GM18526 (cell line): ENCODE measurements around the gene HRNR.

ENCODE experiments used
- POLR2A ChIP-seq: IDR thresholded peaks from 3 replicates; pipeline ENCODE4 v1.6.1; 2011; ENCODE audit not compliant: insufficient read length; ENCODE audit errors: extremely low read depth

The HRNR gene

DNA sequence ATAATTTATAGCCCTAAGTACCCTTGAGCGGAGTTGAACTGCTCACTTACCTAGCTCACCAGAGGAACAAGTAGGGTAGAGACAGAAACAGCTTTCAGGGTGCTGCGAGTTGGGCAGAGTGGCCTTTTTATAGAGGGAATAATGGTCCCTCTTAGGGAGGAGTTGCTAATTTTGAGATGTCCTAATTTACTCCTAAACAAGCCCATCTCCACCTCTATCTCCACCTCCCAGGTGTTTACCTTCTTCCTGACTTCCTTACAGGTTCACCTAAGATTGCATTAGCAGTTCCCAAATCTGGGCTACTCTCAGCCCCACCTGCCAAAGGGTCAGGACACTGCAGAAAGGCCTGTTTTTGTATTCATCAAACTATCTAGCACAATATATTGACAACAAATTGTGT is at the start of gene HRNR:
TSS of gene HRNR (minus strand) at position 101 of the 400 bp plus-strand sequence. CDS start 940 bp downstream, outside the sequence.
- TF ChIP-seq POLR2A: no peak

DNA sequence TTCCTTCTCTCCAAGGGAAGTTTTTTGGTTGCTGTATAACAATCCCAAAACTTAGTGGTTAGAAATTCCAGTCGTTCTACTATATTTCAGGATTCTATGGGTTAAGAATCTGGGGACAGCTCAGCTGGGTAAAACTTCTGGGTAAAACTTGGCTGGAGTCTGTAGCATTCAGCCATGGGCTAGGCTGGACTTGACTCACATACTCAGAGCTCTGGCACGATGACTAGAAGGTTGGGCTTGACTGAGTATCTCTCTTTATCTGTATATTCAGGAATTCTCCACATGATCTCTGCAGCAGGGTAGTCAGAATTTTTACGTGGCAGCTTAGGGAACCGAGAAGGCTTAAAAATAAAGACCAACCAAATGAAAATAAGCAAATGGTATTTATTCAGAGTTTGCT is 28.2 kb upstream of the HRNR start:
- TF ChIP-seq POLR2A: no peak

DNA sequence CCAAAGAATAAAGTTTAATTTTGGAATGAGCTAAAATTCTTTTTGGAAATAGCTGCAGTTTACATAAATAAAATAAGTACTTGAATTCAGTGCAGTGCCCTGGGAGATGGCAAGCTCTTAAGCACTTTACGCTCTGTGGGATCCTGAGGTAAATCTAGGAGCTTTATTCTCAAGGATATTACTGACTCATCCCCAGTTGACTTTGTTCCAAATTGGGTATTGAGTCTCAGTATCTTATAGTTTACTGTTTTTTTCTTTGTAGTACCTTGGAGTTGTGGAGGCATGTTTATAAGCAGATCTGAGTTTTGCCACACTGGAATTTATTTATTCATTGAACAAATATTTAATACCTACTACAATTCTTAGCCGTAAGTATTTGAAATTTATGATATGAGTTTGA is 27.4 kb upstream of the HRNR start:
- TF ChIP-seq POLR2A: no peak

DNA sequence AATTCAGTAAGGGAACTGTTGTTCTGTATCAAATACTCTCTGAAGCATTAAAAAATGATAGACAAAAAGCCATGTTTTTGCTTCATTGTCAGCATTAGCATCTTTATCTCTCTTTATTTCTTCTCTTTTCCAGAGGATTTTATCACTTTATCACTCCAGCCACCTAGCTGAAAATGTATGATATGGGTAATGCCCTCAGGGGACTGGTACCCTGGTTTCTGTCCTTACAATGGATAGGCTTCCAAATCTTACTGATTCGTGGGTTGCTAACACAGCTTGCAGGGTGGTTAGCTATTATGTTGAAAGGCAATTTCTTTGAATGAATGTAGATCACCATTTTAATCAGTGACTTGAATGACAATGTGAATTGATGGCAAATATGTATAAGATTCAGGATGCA is 23.3 kb upstream of the HRNR start:
- no peak for TF ChIP-seq POLR2A

DNA sequence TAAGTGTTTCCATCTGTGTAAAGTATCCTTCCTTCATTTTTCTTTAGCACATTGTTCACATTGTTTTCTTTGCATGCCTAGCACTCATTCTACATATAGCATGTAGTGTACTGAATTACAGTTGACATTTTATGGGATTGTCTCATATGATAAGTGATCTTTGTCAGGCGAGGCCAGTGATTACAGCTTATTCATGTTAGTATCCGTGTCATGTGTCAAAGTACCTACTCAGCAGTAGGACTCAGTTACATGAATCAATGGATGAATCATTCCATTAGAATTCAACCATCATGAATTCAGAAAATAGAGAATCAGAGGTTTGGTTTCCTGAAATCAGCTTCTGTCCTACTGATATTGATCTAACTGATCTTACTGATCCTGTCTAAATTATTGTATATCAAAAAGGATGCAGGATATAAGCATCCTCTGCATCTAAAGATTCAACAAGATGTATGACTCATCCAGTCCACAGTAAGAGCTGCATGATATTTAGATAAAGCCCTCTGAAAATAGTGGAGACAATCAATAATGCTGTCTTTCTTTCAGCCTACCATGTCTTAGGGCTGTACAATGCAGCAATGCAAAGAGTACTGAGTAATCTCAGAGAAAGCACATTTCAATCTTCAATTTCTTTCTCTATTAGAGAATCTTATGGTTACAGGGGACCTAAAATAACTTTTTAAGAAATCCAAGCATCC is 20.7 kb upstream of the HRNR start:
- TF ChIP-seq POLR2A: no peak

DNA sequence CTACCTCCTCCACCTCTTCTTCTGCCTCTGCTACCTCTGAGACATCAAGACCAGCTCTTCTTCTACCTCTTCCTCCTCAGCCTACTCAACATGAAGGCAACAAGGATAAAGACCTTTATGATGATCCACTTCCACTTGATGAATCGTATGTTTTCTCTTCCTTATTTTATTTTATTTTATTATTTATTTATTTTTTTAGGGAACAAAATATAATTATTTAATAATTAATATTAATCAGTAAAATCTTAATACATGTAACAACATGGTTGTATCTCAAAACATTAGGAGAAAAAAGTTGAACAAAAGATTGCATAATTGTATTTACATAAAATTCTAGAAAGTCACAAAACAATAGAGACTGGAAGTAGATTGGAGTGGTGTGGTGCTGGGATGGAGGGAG is 13.1 kb upstream of the HRNR start:
- no peak for TF ChIP-seq POLR2A

DNA sequence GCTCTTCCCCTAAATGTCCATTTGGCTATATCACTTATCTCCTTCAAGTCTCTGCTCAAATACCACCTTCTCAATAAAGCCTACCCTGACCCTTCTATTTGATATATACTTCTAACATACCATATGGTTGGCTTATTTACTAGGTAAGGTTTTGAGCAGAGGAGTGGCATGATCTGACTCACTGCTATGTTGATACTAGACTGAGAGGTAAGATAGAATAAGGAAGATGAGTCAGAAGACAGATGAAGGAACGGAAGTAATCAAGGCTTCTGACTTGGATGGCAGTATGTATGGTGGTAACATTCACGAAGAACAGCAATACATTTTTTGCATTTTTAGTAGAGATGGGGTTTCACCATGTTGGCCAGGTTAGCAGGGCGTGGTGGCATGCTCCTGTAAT is 4.8 kb upstream of the HRNR start:
- TF ChIP-seq POLR2A: no peak

DNA sequence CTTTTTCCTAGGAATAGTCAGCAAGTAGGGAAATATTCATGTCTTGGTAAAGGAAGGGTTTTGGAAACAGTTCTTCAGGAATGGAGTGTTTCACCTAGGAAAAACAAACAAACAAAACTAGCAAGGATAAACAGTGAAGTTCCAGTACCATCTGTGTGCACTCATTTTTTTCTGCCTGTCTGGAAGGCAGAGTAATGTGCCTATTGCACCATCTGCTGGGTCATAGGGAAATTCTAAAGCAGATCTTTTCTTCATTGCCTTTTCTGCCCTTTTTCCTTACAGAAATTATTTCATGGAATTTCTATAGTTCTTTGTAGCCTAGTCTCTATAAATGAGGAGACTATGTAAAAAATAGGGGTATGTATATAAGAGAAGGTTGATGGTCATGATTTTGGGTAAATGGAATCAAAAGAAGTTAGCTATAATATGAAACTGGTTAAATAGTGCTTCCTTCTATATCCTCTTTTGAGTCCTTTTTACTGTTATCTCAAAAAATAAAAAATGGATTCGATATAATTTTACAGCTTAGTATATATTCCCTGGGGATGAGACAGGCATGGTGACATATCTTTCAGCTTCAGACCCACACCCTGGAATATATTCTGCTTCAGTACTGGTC is 3.4 kb upstream of the HRNR start:
- TF ChIP-seq POLR2A: no peak

DNA sequence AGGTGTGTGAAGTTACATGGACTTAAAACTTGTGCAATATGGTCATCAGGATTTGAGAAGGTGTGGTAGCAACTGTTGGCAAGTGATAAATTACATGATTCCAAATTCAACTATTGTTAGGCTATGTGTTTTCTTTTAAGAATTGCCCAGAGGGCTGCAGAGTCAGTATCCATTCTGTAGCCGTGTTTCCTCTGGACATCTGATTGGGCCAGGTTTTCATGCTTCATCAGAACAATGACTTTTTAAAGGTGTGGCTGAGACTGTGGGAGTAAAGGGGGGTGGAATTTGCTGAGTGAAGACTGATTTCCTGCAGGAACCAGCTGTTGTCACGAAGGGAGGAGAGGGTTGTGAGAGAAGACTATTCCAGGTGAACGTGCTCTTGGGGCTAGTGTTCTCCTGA is 1.7 kb upstream of the HRNR start:
- TF ChIP-seq POLR2A: no peak

DNA sequence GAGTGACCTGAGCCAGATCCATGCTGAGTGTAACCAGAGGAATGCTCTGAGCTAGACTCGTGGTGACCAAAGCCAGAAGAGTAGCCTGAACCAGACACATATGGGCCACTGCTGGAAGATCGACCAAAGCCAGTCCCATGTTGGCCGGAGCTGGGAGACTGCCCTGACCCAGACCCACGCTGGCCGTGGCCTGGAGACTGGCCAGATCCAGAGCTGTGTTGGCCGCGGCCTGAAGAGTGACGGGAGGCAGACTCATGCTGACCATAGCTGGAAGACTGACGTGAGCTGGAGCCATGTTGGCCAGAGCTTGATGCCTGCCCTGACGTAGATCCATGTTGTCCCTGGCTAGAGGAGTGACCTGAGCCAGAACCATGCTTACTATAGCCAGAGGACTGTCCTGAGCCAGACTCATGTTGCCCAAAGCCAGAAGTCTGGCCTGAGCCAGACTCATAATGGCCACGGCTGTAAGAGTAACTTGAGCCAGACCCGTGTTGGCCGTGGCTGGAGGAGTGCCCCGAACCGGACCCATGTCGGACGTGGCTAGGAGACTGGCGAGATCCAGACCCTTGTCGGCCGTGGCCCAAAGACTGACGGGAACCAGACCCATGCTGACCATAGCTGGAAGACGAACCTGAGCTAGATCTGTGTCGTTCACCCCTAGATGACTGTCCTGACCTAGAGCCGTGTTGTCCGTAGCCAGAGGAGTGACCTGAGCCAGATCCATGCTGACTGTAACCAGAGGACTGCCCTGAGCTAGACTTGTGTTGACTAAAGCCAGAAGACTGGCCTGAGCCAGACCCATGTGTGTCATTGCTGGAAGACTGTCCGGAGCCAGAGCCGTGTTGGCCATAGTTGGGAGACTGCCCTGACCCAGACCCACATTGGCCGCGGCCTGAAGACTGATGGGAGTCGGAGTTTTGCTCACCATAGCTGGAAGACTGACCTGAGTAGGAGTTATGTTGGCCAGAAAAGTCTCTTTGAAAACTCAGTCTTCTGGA is 3.5 kb downstream of the HRNR start:
- TF ChIP-seq POLR2A: no peak

DNA sequence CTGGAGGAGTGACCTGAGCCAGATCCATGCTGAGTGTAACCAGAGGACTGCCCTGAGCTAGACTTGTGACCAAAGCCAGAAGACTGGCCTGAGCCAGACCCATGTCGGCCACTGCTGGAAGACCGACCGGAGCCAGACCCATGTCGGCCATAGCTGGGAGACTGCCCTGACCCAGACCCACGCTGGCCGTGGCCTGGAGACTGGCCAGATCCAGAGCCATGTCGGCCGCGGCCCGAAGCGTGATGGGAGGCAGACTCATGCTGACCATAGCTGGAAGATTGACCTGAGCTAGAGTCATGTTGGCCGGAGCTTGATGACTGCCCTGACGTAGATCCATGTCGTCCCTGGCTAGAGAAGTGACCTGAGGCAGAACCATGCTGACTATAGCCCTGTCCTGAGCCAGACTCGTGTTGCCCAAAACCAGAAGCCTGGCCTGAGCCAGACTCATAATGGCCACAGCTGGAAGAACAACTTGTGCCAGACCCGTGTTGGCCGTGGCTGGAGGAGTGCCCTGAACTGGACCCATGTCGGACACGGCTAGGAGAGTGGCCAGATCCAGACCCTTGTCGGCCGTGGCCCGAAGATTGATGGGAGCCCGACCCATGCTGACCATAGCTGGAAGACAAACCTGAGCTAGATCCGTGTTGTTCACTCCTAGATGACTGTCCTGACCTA is 5.1 kb downstream of the HRNR start:
- no peak for TF ChIP-seq POLR2A

DNA sequence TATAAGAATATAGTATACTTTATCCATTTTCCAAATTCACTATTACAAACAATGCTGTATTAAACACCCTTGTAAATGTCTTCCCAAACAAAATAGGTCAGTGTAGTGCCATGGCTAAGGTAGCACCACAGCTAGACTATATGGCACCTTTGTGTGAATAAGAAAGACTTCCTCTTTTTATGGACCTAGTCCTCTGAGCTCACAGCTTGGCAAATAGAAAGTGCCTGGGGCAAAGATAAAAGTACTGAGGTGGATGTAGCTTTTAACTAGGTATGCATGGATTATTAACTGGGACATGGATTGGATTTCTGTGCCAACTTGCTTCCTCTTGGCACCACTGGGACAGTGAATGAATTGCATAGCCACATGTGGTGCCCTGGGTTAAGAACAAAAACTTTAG is 25.0 kb downstream of the HRNR start:
- TF ChIP-seq POLR2A: no peak

DNA sequence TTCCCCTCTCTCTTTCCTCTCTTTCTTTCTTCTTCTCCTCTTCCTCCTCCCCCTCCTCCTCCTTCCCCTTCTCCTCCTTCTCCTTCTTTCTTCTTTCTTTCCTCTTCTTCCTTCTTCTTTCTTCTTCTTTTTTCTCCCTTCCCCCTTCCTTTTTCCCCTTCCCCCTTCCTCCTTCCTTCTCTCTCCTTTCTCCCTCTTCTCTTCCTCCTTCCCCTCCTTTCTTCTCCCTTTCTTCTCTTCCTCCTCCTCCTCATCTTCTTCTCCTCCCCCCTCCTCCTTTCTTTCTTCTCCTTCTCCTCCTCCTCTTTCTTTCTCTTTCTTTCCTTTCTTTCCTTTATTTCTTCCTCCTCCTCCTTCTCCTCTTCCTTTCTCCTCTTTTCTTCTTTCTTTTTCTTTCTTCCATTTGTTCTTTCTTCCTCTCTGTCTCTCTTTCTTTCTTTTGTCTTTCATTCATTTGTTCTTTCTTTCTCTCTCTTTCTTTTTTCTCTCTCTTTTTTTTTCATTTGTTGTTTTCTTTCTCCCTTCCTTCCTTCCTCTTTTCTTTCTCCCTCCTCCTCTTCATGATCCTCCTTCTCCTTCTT is 26.5 kb downstream of the HRNR start:
- no peak for TF ChIP-seq POLR2A

DNA sequence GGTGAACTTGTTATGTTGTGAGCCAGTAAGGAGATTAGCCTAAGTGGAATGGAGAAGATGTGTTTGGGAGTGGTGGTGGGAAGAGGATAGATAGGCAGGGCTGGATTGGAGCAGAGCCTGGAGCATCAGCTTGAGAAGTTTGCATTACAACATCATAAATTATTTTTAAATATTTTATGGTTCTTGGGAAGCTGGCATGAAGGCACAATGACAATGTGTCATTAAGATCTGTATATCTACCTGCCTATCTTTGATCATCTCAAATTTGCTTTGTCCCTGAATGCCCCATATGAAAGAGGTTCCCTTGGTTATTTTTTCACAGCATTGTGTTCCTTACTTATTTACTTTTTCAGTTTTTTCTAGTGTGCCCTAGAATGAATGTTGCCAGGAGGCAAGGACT is 32.3 kb downstream of the HRNR start:
- no peak for TF ChIP-seq POLR2A

DNA sequence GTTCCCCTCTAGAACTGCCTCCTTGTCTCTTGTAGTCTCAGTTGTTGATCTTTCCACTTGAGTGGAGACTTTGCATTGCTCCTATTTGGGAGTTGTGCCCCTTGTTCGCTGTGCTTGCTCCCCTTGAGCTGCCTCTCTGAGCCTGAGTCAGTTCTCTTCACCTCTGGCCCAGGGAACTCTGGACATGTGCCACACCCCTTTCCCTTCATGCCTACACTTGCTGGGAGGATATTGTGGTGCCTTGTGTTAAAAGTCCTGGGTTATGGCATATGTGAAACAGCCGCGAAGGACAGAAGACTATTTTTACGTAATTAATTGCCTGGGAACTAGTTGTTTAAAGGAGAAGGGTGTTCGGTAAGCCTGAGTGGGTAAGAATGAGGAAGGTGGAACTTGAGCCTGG is 32.7 kb downstream of the HRNR start:
- no peak for TF ChIP-seq POLR2A

DNA sequence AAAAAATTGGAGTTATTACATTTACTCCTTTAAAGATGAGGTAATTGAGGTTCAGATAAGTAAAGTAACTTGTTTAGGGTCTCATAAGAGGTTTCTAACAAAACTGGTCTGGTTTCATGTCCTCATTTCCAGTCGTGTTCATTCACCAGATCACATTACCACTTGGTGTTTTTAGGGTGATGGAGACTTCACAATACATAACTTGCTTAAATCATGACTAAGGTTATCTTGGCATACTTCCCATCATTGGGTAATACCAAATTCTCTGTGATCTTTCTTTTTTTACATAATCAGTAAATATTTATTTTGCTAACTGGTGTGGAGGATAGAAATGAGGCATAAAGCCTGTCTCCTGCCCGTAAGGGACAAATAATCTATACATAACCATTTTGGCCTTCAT is 33.4 kb downstream of the HRNR start:
- TF ChIP-seq POLR2A: no peak
